SK-N-SH (cell line): ENCODE results near the gene SCN9A. TPM values are rescaled to one million over a fixed set of nuclear protein-coding genes. Genes with fewer than 3 reads are reported as not detected.

Source experiments
- CTCF ChIA-PET: fragments of 300-600, 350-600 bp; formaldehyde crosslinking; extraction: SDS; loops from one replicate; lab custom pipeline; 2021; lab: Yijun Ruan, JAX
- POLR2A ChIA-PET: fragments of 350-600 bp; sonication (Branson Sonifier 250); formaldehyde crosslinking; extraction: SDS; loops from one replicate; lab custom pipeline; 2020; ENCODE audit warnings: antibody characterized with exemption, inconsistent platforms; lab: Yijun Ruan, JAX
- DNase-seq: peaks from one replicate; pipeline ENCODE4 v3.0.0; 2012
- H2AFZ ChIP-seq: fragments of 200-600 bp; sonication (generic); 2 replicates; pipeline ENCODE4 v1.8.1; 2016; ENCODE audit warnings: antibody characterized with exemption, mild to moderate bottlenecking, low read depth
- H3F3A ChIP-seq: fragments of 200-600 bp; sonication (generic); replicated peaks from 2 replicates; pipeline ENCODE3; 2016; ENCODE audit warnings: antibody characterized with exemption, mild to moderate bottlenecking; ENCODE audit not compliant: insufficient read depth
- H3K27ac ChIP-seq, 2 experiments: fragments of 200-500 bp in 1 of 2; fragments of 200-600 bp in 1 of 2; sonication (Bioruptor generic) in 1 of 2; sonication (generic), shearing (Covaris generic) in 1 of 2; 2 replicates each; pipeline versions ENCODE4 v1.5.1 to v1.6.1; 2014 to 2016; ENCODE audit warnings: low read depth in 2 of 2, inconsistent platforms in 1 of 2, low read length in 1 of 2, mild to moderate bottlenecking in 1 of 2, mixed read lengths in 1 of 2
- H3K27me3 ChIP-seq: fragments of 200-600 bp; sonication (generic), shearing (Covaris generic); 2 replicates; pipeline ENCODE4 v1.6.1; 2016; ENCODE audit warnings: mixed run types; ENCODE audit not compliant: insufficient read depth
- H3K36me3 ChIP-seq, 2 experiments: fragments of 200-500 bp in 1 of 2; fragments of 200-600 bp in 1 of 2; sonication (Bioruptor generic) in 1 of 2; sonication (generic) in 1 of 2; replicated peaks in 1 of 2; 2 replicates each; pipeline versions ENCODE3 to v1.5.1; 2014 to 2016; ENCODE audit warnings: low read length in 1 of 2, mild to moderate bottlenecking in 1 of 2; ENCODE audit not compliant: insufficient read depth in 2 of 2, control insufficient read depth in 1 of 2
- H3K4me1 ChIP-seq, 2 experiments: fragments of 200-500 bp in 1 of 2; fragments of 200-600 bp in 1 of 2; sonication (Bioruptor generic) in 1 of 2; sonication (generic), shearing (Covaris generic) in 1 of 2; 2 replicates each; pipeline versions ENCODE4 v1.5.1 to v1.6.1; 2014 to 2016; ENCODE audit warnings: low read depth in 1 of 2, low read length in 1 of 2, mixed run types in 1 of 2; ENCODE audit not compliant: insufficient read depth in 2 of 2, control insufficient read depth in 1 of 2
- H3K4me2 ChIP-seq: fragments of 200-600 bp; sonication (generic), shearing (Covaris generic); 2 replicates; pipeline ENCODE4 v1.6.1; 2017; ENCODE audit warnings: mixed run types
- H3K4me3 ChIP-seq, 2 experiments: fragments of 200-500 bp in 1 of 2; fragments of 200-600 bp in 1 of 2; sonication (Bioruptor generic) in 1 of 2; sonication (generic), shearing (Covaris generic) in 1 of 2; 2 replicates each; pipeline versions ENCODE4 v1.5.1 to v1.8.1; 2014 to 2016; ENCODE audit warnings: low read depth in 2 of 2, inconsistent platforms in 1 of 2, low read length in 1 of 2, mild to moderate bottlenecking in 1 of 2, mixed read lengths in 1 of 2, moderate library complexity in 1 of 2
- H3K79me2 ChIP-seq: fragments of 200-600 bp; sonication (generic); 2 replicates; pipeline ENCODE4 v1.8.1; 2017; ENCODE audit warnings: mild to moderate bottlenecking; ENCODE audit not compliant: insufficient read depth
- H3K9ac ChIP-seq: fragments of 200-600 bp; sonication (generic); 2 replicates; pipeline ENCODE4 v1.6.1; 2017; ENCODE audit warnings: mixed run types
- H3K9me2 ChIP-seq: fragments of 200-600 bp; sonication (generic); 2 replicates; pipeline ENCODE4 v1.6.1; 2017; ENCODE audit warnings: mixed run types
- H3K9me3 ChIP-seq: fragments of 200-600 bp; sonication (generic); 2 replicates; pipeline ENCODE4 v1.6.1; 2017; ENCODE audit warnings: mixed run types, mild to moderate bottlenecking, moderate library complexity
- H4K20me1 ChIP-seq: fragments of 200-600 bp; sonication (generic); 2 replicates; pipeline ENCODE4 v1.6.1; 2017; ENCODE audit warnings: mild to moderate bottlenecking, mixed run types; ENCODE audit not compliant: insufficient read depth
- CHD2 ChIP-seq: fragments of 150-350 bp; IDR thresholded peaks from 2 replicates; pipeline ENCODE4 v1.6.1; 2018; ENCODE audit warnings: low read length; ENCODE audit not compliant: partially characterized antibody
- FOXM1 ChIP-seq: IDR thresholded peaks from 2 replicates; pipeline ENCODE4 v1.4.0; 2012; ENCODE audit warnings: low read depth, mild to moderate bottlenecking
- GABPA ChIP-seq: IDR thresholded peaks from 2 replicates; pipeline ENCODE4 v1.4.0; 2012; ENCODE audit warnings: low read depth, mild to moderate bottlenecking
- NFIC ChIP-seq: IDR thresholded peaks from 2 replicates; pipeline ENCODE4 v1.4.0; 2012; ENCODE audit warnings: borderline replicate concordance
- RAD21 ChIP-seq: IDR thresholded peaks from 2 replicates; pipeline ENCODE4 v1.6.1; 2012; ENCODE audit warnings: mild to moderate bottlenecking, low read length
- TAF1 ChIP-seq: IDR thresholded peaks from 2 replicates; pipeline ENCODE4 v1.6.1; 2012; ENCODE audit warnings: low read depth, mild to moderate bottlenecking, low read length, moderate library complexity, borderline replicate concordance
- YY1 ChIP-seq: IDR thresholded peaks from 2 replicates; pipeline ENCODE4 v1.4.0; 2012; ENCODE audit warnings: low read depth, mild to moderate bottlenecking
- WGBS: methylation state at CpG from one replicate; pipeline ENCODE4 v1.1.6; 2017; ENCODE audit warnings: low lambda C conversion rate; 5-methylcytosine and 5-hydroxymethylcytosine counted together
- polyA plus RNA-seq, 3 experiments: library from polyadenylated mRNA; depleted of rRNA; stranded (reverse); fragments of >200 nt; gene quantifications; 2 replicates each; pipeline ENCODE4 v1.2.3, GENCODE V29; 2012
- TF ChIP-seq, protein P1 (sequence below): fragments of 150-350 bp; IDR thresholded peaks from 2 replicates; pipeline ENCODE4 v1.6.1; 2017; ENCODE audit warnings: antibody characterized with exemption, low read length, low read depth, borderline replicate concordance
- TF ChIP-seq, protein P2 (sequence below): IDR thresholded peaks from 2 replicates; pipeline ENCODE4 v1.4.0; 2012; ENCODE audit warnings: low read depth, borderline replicate concordance
- TF ChIP-seq, protein P3 (sequence below): fragments of 200-600 bp; sonication (generic); IDR thresholded peaks from 2 replicates; pipeline ENCODE4 v1.6.1; 2017; ENCODE audit warnings: antibody characterized with exemption, mild to moderate bottlenecking, moderate library complexity
- TF ChIP-seq, protein P4 (sequence below): IDR thresholded peaks from 2 replicates; pipeline ENCODE4 v1.4.0; 2012; ENCODE audit warnings: low read depth, borderline replicate concordance

The SCN9A gene
- polyA plus RNA-seq, 1 of the 3 experiments (the other 2 are of a cell fraction), result 5.9 TPM

DNA sequence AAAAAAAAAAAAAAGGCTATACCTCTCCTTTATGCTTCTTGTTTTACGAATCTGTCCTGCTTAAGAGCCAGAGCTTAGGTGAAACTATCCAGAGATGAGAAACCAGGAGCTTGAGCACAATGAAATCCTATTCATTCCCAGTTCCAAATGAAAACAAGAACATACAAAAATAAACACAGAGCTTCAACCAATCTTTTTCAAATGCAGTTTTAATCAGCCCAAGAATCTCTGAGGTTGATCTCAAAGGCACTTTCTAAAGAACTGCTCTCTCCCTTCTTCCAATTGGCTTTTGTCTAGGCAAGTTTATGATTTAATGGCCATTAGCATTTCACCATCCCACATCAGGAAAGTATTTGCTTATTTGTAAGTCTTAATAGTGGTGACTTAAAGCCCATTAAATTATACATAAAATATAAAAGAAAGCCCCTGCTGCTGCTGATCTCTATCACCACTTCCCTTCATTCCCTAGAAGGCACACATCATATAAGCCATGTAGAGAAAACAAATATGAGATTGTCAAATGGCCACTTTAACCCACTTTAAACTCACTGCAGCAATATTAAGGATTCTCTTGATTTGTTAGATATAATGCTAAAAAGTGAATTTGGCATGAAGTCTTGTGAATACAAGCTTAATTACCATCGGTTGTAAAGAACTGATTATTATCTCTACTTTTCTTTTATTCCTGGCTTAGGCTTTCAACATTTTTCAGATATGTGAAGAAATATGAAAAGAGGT lies 29.3 kb upstream of the SCN9A start:
- Histone ChIP-seq H3K36me3 (no peaks in the 10 kb centered on the region), H4K20me1 (no peaks in the 10 kb centered on the region), H3K4me2 (no peak overlapping the region), H3K4me1 (no peaks in the 10 kb centered on the region; a peak in 1 of 4 replicates), H3K4me3 (no peak overlapping the region), H3K9me2 (no peaks in the 10 kb centered on the region), H3K27ac (peak overlapping the region; percentile 39 to 44; a peak in 2 of 4 replicates), H3K9ac (no peak overlapping the region), H3F3A (peaks cover 4% of the 10 kb centered on the region), H2AFZ (peak overlapping the region; percentile 66), H3K9me3 (no peaks in the 10 kb centered on the region), H3K79me2 (no peaks in the 10 kb centered on the region), H3K27me3 (no peaks in the 10 kb centered on the region)
- no peak for DNase-seq
- ChIA-PET CTCF (interaction anchor here (1.3 to 2.2 kb wide), 5 partner anchors 14 to 225 kb away, joined by 3 to 8 read pairs (median 4); no protein-coding TSS in a partner anchor), POLR2A (no interaction called here)
- 24% methylated on average over 2 of the region's 2 CpGs for WGBS
- no peak for TF ChIP-seq NFIC
- TF ChIP-seq, protein P1, sequence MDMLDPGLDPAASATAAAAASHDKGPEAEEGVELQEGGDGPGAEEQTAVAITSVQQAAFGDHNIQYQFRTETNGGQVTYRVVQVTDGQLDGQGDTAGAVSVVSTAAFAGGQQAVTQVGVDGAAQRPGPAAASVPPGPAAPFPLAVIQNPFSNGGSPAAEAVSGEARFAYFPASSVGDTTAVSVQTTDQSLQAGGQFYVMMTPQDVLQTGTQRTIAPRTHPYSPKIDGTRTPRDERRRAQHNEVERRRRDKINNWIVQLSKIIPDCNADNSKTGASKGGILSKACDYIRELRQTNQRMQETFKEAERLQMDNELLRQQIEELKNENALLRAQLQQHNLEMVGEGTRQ, result no peak
- no peak for TF ChIP-seq GABPA
- TF ChIP-seq, protein P2, sequence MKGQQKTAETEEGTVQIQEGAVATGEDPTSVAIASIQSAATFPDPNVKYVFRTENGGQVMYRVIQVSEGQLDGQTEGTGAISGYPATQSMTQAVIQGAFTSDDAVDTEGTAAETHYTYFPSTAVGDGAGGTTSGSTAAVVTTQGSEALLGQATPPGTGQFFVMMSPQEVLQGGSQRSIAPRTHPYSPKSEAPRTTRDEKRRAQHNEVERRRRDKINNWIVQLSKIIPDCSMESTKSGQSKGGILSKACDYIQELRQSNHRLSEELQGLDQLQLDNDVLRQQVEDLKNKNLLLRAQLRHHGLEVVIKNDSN, result no peak
- no peak for TF ChIP-seq CHD2
- no peak for TF ChIP-seq YY1
- TF ChIP-seq FOXM1, result no peak
- no peak for TF ChIP-seq RAD21
- TF ChIP-seq, protein P3, sequence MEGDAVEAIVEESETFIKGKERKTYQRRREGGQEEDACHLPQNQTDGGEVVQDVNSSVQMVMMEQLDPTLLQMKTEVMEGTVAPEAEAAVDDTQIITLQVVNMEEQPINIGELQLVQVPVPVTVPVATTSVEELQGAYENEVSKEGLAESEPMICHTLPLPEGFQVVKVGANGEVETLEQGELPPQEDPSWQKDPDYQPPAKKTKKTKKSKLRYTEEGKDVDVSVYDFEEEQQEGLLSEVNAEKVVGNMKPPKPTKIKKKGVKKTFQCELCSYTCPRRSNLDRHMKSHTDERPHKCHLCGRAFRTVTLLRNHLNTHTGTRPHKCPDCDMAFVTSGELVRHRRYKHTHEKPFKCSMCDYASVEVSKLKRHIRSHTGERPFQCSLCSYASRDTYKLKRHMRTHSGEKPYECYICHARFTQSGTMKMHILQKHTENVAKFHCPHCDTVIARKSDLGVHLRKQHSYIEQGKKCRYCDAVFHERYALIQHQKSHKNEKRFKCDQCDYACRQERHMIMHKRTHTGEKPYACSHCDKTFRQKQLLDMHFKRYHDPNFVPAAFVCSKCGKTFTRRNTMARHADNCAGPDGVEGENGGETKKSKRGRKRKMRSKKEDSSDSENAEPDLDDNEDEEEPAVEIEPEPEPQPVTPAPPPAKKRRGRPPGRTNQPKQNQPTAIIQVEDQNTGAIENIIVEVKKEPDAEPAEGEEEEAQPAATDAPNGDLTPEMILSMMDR, result no peak
- no peak for TF ChIP-seq TAF1
- TF ChIP-seq, protein P4, sequence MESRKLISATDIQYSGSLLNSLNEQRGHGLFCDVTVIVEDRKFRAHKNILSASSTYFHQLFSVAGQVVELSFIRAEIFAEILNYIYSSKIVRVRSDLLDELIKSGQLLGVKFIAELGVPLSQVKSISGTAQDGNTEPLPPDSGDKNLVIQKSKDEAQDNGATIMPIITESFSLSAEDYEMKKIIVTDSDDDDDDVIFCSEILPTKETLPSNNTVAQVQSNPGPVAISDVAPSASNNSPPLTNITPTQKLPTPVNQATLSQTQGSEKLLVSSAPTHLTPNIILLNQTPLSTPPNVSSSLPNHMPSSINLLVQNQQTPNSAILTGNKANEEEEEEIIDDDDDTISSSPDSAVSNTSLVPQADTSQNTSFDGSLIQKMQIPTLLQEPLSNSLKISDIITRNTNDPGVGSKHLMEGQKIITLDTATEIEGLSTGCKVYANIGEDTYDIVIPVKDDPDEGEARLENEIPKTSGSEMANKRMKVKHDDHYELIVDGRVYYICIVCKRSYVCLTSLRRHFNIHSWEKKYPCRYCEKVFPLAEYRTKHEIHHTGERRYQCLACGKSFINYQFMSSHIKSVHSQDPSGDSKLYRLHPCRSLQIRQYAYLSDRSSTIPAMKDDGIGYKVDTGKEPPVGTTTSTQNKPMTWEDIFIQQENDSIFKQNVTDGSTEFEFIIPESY, result no peak
